Mononuclear cell (primary cell): ENCODE data around the gene BAG5. TPM values are rescaled to one million over a fixed set of nuclear protein-coding genes. Genes with fewer than 3 reads are reported as not detected.

ENCODE experiments used
- H3K27me3 ChIP-seq: 2 replicates; pipeline ENCODE4 v1.6.0; 2011; ENCODE audit warnings: low read length, control low read depth; ENCODE audit not compliant: insufficient read depth
- H3K4me1 ChIP-seq: 2 replicates; pipeline ENCODE4 v1.5.1; 2011; ENCODE audit warnings: mild to moderate bottlenecking, low read length, control low read depth; ENCODE audit not compliant: insufficient read depth
- H3K4me3 ChIP-seq: 2 replicates; pipeline ENCODE4 v1.5.1; 2011; ENCODE audit warnings: mild to moderate bottlenecking, low read length, moderate library complexity
- H3K9me3 ChIP-seq: 2 replicates; pipeline ENCODE4 v1.5.1; 2011; ENCODE audit warnings: low read depth, mild to moderate bottlenecking, control low read depth, low read length
- total RNA-seq: library from RNA; depleted of rRNA; stranded (reverse); fragments of >200 nt; gene quantifications from one replicate; pipeline ENCODE4 v1.2.3, GENCODE V29; 2012

BAG5 gene
- total RNA-seq, 1 donor = 45.8 TPM

GRCh38 chr14:103578401-103579075, 16.1 kb upstream of the BAG5 start:
- H3K9me3 ChIP-seq = no peaks in the 10 kb centered on the region
- H3K4me1 ChIP-seq = no peaks in the 10 kb centered on the region
- H3K27me3 ChIP-seq = no peaks in the 10 kb centered on the region
- H3K4me3 ChIP-seq = no peak overlapping the region

- H3K4me1 ChIP-seq = no peaks in the 10 kb centered on the region
- no peaks in the 10 kb centered on the region for H3K9me3 ChIP-seq
- no peaks in the 10 kb centered on the region for H3K27me3 ChIP-seq
- H3K4me3 ChIP-seq = no peak overlapping the region
Observed at GRCh38 chr14:103576371-103577024, 14.0 kb upstream of the BAG5 start.

- Histone ChIP-seq H3K4me3 (no peak overlapping the region), H3K4me1 (no peaks in the 10 kb centered on the region), H3K27me3 (no peaks in the 10 kb centered on the region), H3K9me3 (no peaks in the 10 kb centered on the region)
Observed at GRCh38 chr14:103574707-103575285, 12.3 kb upstream of the BAG5 start.

- no peaks in the 10 kb centered on the region for H3K9me3 ChIP-seq
- H3K27me3 ChIP-seq = no peaks in the 10 kb centered on the region
- H3K4me3 ChIP-seq = no peak overlapping the region
- no peaks in the 10 kb centered on the region for H3K4me1 ChIP-seq
Observed at GRCh38 chr14:103574104-103574503, 11.6 kb upstream of the BAG5 start.

- no peak overlapping the region for H3K4me3 ChIP-seq
- H3K27me3 ChIP-seq = no peaks in the 10 kb centered on the region
- H3K4me1 ChIP-seq = peaks cover 1% of the 10 kb centered on the region
- H3K9me3 ChIP-seq = no peaks in the 10 kb centered on the region
Observed at GRCh38 chr14:103569408-103569807, 7.0 kb upstream of the BAG5 start.

GRCh38 chr14:103568952-103569351, 6.5 kb upstream of the BAG5 start:
- Histone ChIP-seq H3K27me3 (no peaks in the 10 kb centered on the region), H3K4me3 (no peak overlapping the region), H3K4me1 (peaks cover 6% of the 10 kb centered on the region), H3K9me3 (no peaks in the 10 kb centered on the region)

GRCh38 chr14:103563844-103564505, 1.5 kb upstream of the BAG5 start:
- Histone ChIP-seq H3K4me1 (peaks cover 36% of the 10 kb centered on the region), H3K4me3 (peak overlapping the region; percentile 90), H3K9me3 (no peaks in the 10 kb centered on the region), H3K27me3 (no peaks in the 10 kb centered on the region)

- Histone ChIP-seq H3K9me3 (no peaks in the 10 kb centered on the region), H3K4me3 (peak overlapping the region; percentile 90), H3K4me1 (peaks cover 40% of the 10 kb centered on the region), H3K27me3 (no peaks in the 10 kb centered on the region)
Observed at GRCh38 chr14:103563226-103563620, 766 bp upstream of the BAG5 start.

- Histone ChIP-seq H3K4me1 (peaks cover 43% of the 10 kb centered on the region), H3K4me3 (peak overlapping the region; percentile 90), H3K9me3 (no peaks in the 10 kb centered on the region), H3K27me3 (no peaks in the 10 kb centered on the region)
Observed at GRCh38 chr14:103562179-103562428, 353 bp downstream of the BAG5 start.

- Histone ChIP-seq H3K9me3 (no peaks in the 10 kb centered on the region), H3K4me1 (peaks cover 43% of the 10 kb centered on the region), H3K4me3 (peak overlapping the region; percentile 90), H3K27me3 (no peaks in the 10 kb centered on the region)
Observed at GRCh38 chr14:103561381-103562178, 877 bp downstream of the BAG5 start.

- H3K4me1 ChIP-seq = peaks cover 43% of the 10 kb centered on the region
- H3K4me3 ChIP-seq = no peak overlapping the region
- H3K9me3 ChIP-seq = no peaks in the 10 kb centered on the region
- no peaks in the 10 kb centered on the region for H3K27me3 ChIP-seq
Observed at GRCh38 chr14:103560691-103561090, 1.8 kb downstream of the BAG5 start.

GRCh38 chr14:103559766-103560165, 2.7 kb downstream of the BAG5 start:
- H3K4me1 ChIP-seq = peaks cover 43% of the 10 kb centered on the region
- H3K27me3 ChIP-seq = no peaks in the 10 kb centered on the region
- H3K9me3 ChIP-seq = no peaks in the 10 kb centered on the region
- H3K4me3 ChIP-seq = no peak overlapping the region

GRCh38 chr14:103558071-103558882, 4.2 kb downstream of the BAG5 start:
- Histone ChIP-seq H3K4me3 (no peak overlapping the region), H3K9me3 (no peaks in the 10 kb centered on the region), H3K4me1 (peaks cover 30% of the 10 kb centered on the region), H3K27me3 (no peaks in the 10 kb centered on the region)

GRCh38 chr14:103556946-103557758, 5.3 kb downstream of the BAG5 start:
- Histone ChIP-seq H3K4me1 (peaks cover 27% of the 10 kb centered on the region), H3K27me3 (no peaks in the 10 kb centered on the region), H3K9me3 (no peaks in the 10 kb centered on the region), H3K4me3 (no peak overlapping the region)
